Stimulated activated naive CD8-positive, alpha-beta T cell treated with anti-CD3 and anti-CD28 coated beads, Interleukin-15, Interleukin-2, amounts not matched to agents 100 U/mL and 50 U/mL, for 24 hours (primary cell): ENCODE measurements around the gene GAL.

Experiments
- ATAC-seq: fragments of 150-1000 bp; cut with Tn5 transposase; one replicate; pipeline ENCODE4 v1.10.0; 2021
- DNase-seq: peaks from one replicate; pipeline ENCODE4 v3.0.0; 2021

Gene GAL

GRCh38 chr11:68682531-68682961 lies 1.8 kb upstream of the GAL start:
- ATAC-seq (no peak), DNase-seq (peak; percentile 16)

GRCh38 chr11:68683121-68683520 lies 1.2 kb upstream of the GAL start:
- ATAC-seq, result no peak
- DNase-seq, result no peak

GRCh38 chr11:68683536-68684384 lies 584 bp upstream of the GAL start:
- no peak for DNase-seq
- no peak for ATAC-seq

GRCh38 chr11:68685656-68686380 lies 1.5 kb downstream of the GAL start:
- no peak for ATAC-seq

GRCh38 chr11:68686486-68686885 lies 2.1 kb downstream of the GAL start:
- ATAC-seq (no peak), DNase-seq (no peak)

More at GRCh38 chr11:68685656-68686380, 1.5 kb downstream of the GAL start:
- no peak for DNase-seq

GRCh38 chr11:68687311-68687710 lies 3.0 kb downstream of the GAL start:
- no peak for DNase-seq
- no peak for ATAC-seq

- DNase-seq (no peak), ATAC-seq (no peak)
These were observed 3.6 kb downstream of the GAL start for GRCh38 chr11:68687986-68688385.

GRCh38 chr11:68688881-68689280 lies 4.5 kb downstream of the GAL start:
- ATAC-seq, result no peak
- DNase-seq, result no peak

GRCh38 chr11:68689737-68690625 lies 5.6 kb downstream of the GAL start:
- ATAC-seq, result no peak
- DNase-seq, result no peak

GRCh38 chr11:68690671-68691401 lies 6.5 kb downstream of the GAL start:
- peak; percentile 65 for ATAC-seq
- DNase-seq, result peak; percentile 27

- DNase-seq (no peak), ATAC-seq (no peak)
These were observed 7.0 kb downstream of the GAL start for GRCh38 chr11:68691402-68691784.

- ATAC-seq, result no peak
- DNase-seq, result no peak
These were observed 7.8 kb downstream of the GAL start for GRCh38 chr11:68692115-68692514.

- DNase-seq (no peak), ATAC-seq (no peak)
These were observed 8.6 kb downstream of the GAL start for GRCh38 chr11:68692871-68693483.

GRCh38 chr11:68693484-68693882 lies 9.1 kb downstream of the GAL start:
- DNase-seq (no peak), ATAC-seq (no peak)

GRCh38 chr11:68694431-68695297 lies 10.3 kb downstream of the GAL start:
- ATAC-seq (no peak), DNase-seq (no peak)

GRCh38 chr11:68695531-68695930 lies 11.2 kb downstream of the GAL start:
- DNase-seq (no peak), ATAC-seq (no peak)

GRCh38 chr11:68698993-68699392 lies 14.6 kb downstream of the GAL start:
- ATAC-seq (no peak), DNase-seq (no peak)

- no peak for DNase-seq
- ATAC-seq, result no peak
These were observed 20.5 kb downstream of the GAL start for GRCh38 chr11:68704887-68705286.

GRCh38 chr11:68707527-68707926 lies 23.2 kb downstream of the GAL start:
- no peak for DNase-seq
- ATAC-seq, result no peak

- no peak for DNase-seq
- no peak for ATAC-seq
These were observed 24.7 kb downstream of the GAL start for GRCh38 chr11:68709062-68709461.
